Measurements from ENCODE around the gene BSND.

Gene BSND

DNA sequence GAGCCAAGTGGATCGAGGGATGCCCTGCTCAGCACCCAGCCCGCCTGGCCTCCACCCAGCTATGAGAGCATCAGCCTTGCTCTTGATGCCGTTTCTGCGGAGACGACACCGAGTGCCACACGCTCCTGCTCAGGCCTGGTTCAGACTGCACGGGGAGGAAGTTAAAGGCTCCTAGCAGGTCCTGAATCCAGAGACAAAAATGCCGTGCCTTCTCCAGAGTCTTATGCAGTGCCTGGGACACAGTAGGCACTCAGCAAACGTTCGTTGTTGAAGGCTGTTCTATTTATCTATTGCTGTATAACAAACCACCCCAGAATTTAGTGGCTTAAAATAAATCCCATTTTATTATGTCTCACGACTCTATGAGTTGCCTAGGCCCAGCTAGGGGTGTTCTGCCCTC, 6.8 kb upstream of the BSND start:
- Histone ChIP-seq H3K4me3 (ENCODE audit: low read depth, low read length) (no peak overlapping the region), H3K36me3 (ENCODE audit: control insufficient read depth in 2 of 2, insufficient read depth in 1 of 2, low read length in 2 of 2) (no peaks in the 10 kb centered on the region), H3K27ac (ENCODE audit: extremely low read depth, low read depth, low read length) (no peak overlapping the region), H3K9me3 (ENCODE audit: control insufficient read depth, insufficient read depth, low read depth, low read length) (no peaks in the 10 kb centered on the region), H3K4me1 (ENCODE audit: control insufficient read depth, insufficient read depth, low read length) (no peaks in the 10 kb centered on the region)
- POLR2A ChIA-PET = no interaction called here
- TF ChIP-seq SP2 (tag by site-specific recombination; IDR thresholded peaks at IDR 0.05) (no peak), ZNF114 (tag by site-specific recombination; IDR thresholded peaks at IDR 0.05) (no peak), PRDM2 (tag by site-specific recombination; IDR thresholded peaks at IDR 0.05; ENCODE audit: borderline replicate concordance) (no peak), ZNF776 (tag by site-specific recombination; IDR thresholded peaks at IDR 0.05; ENCODE audit: borderline replicate concordance) (no peak)
- CTCF ChIA-PET = interaction anchor here (0.6 to 3.0 kb wide), 5 partner anchors 8 to 51 kb away, joined by 3 to 21 read pairs (median 7); no protein-coding TSS in a partner anchor

DNA sequence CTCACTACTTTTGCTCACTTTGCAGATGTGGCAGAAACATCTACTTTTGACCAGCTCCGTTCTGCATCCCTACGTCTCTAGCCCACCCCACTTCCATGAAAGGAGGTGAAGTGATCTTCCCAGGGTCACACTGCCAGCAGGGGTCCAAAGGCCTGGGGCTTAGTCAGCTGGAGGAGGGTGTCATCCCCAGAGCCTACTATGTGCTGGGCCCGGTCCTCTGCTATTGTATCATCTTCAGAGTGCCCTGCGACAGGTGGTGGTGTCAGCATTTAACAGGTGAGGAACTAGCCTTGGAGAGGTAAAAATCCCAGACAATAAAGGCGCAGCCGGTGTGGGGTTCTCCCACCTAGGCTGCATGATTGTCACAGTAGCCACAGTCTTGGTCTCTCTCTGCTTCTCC, 5.6 kb upstream of the BSND start:
- TF ChIP-seq SCRT2 (tag by site-specific recombination; IDR thresholded peaks at IDR 0.05) (peak; percentile 87), ZSCAN5A (tag by site-specific recombination; IDR thresholded peaks at IDR 0.05) (no peak), ZBTB17 (tag by site-specific recombination; IDR thresholded peaks at IDR 0.05) (no peak), ZNF266 (tag by site-specific recombination; IDR thresholded peaks at IDR 0.05; ENCODE audit: low read depth) (no peak), ZNF133 (tag by site-specific recombination; IDR thresholded peaks at IDR 0.05) (no peak), SCRT1 (tag by site-specific recombination; IDR thresholded peaks at IDR 0.05; ENCODE audit: borderline replicate concordance) (peak; percentile 75; the same call in 1 of the 2 replicates)
- H3K27ac ChIP-seq (ENCODE audit: extremely low read depth, low read depth, low read length) = no peak overlapping the region
- H3K4me3 ChIP-seq (ENCODE audit: low read depth, low read length) = no peak overlapping the region
- POLR2A ChIA-PET = no interaction called here
- no peaks in the 10 kb centered on the region for H3K9me3 ChIP-seq (ENCODE audit: control insufficient read depth, insufficient read depth, low read depth, low read length)
- CTCF ChIA-PET = interaction anchor here (0.6 to 2.1 kb wide), 6 partner anchors 24 to 209 kb away, joined by 3 to 15 read pairs (median 5); no protein-coding TSS in a partner anchor
- no peaks in the 10 kb centered on the region for H3K4me1 ChIP-seq (ENCODE audit: control insufficient read depth, insufficient read depth, low read length)
- no peaks in the 10 kb centered on the region for H3K36me3 ChIP-seq (ENCODE audit: control insufficient read depth in 2 of 2, insufficient read depth in 1 of 2, low read length in 2 of 2)

DNA sequence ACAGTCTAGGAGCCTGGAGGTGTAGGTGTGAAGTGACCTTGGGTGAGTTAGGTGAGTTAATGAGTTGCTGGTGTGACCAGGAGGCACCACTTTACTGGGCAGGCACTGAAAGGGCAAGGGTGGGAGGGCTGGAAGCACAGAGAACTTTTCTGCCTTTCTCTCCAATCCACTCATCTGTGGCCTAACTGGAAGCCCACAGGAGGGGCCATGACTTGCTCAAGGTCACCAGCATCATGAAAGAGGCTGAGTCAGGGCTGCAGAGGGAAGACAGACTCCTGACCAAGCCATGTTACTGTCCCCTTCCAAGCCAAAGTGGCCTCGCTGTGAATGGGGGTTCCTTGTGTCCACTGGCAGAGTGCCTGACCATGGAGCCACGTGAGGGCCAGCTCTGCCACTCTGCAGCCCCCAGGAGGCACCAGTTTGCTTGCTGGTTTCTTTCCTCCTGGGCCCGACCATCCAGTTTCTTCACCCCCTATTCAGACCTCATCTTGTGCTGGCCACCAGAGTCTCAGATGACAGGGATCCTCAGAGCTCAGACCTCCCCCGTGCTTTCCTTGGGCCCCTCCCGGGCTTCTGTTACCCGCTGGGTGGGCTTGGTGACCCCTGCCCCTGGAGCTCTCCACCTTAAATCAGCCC, 4.3 kb upstream of the BSND start:
- ChIA-PET CTCF (interaction anchor here (0.5 to 6.4 kb wide), 2 partner anchors 46 to 198 kb away, joined by 3 to 172 read pairs; no protein-coding TSS in a partner anchor), POLR2A (no interaction called here)
- Histone ChIP-seq H3K9me3 (ENCODE audit: control insufficient read depth, insufficient read depth, low read depth, low read length) (no peaks in the 10 kb centered on the region), H3K36me3 (ENCODE audit: control insufficient read depth in 2 of 2, insufficient read depth in 1 of 2, low read length in 2 of 2) (no peaks in the 10 kb centered on the region), H3K4me1 (ENCODE audit: control insufficient read depth, insufficient read depth, low read length) (no peaks in the 10 kb centered on the region), H3K27ac (ENCODE audit: extremely low read depth, low read depth, low read length) (no peak overlapping the region), H3K4me3 (ENCODE audit: low read depth, low read length) (no peak overlapping the region)
- TF ChIP-seq, protein P1, sequence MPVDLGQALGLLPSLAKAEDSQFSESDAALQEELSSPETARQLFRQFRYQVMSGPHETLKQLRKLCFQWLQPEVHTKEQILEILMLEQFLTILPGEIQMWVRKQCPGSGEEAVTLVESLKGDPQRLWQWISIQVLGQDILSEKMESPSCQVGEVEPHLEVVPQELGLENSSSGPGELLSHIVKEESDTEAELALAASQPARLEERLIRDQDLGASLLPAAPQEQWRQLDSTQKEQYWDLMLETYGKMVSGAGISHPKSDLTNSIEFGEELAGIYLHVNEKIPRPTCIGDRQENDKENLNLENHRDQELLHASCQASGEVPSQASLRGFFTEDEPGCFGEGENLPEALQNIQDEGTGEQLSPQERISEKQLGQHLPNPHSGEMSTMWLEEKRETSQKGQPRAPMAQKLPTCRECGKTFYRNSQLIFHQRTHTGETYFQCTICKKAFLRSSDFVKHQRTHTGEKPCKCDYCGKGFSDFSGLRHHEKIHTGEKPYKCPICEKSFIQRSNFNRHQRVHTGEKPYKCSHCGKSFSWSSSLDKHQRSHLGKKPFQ (tag by site-specific recombination; IDR thresholded peaks at IDR 0.05) = 0 out of 2 replicates have a peak, but pooled peaks have one; percentile 16
- no peak for TF ChIP-seq ZNF48 (tag by site-specific recombination; IDR thresholded peaks at IDR 0.05)

All from HEK293 (cell line).